Activated T-cell treated with anti-CD3 and anti-CD28 coated beads for 48 hours (primary cell): ENCODE data around the gene AMOTL2.

ENCODE experiments used
- DNase-seq: peaks from one replicate; pipeline ENCODE4 v3.0.0-alpha.2; 2020; ENCODE audit warnings: low read depth

Gene AMOTL2

GRCh38 chr3:134333522-134334181, 40.6 kb downstream of the AMOTL2 start:
- no peak for DNase-seq

GRCh38 chr3:134332344-134332743, 41.9 kb downstream of the AMOTL2 start:
- DNase-seq: no peak

- no peak for DNase-seq
Observed at GRCh38 chr3:134331811-134332199, 42.4 kb downstream of the AMOTL2 start.

GRCh38 chr3:134330883-134331810, 43.1 kb downstream of the AMOTL2 start:
- DNase-seq: no peak

- DNase-seq: no peak
Observed at GRCh38 chr3:134328846-134329245, 45.4 kb downstream of the AMOTL2 start.

- DNase-seq: no peak
Observed at GRCh38 chr3:134328147-134328591, 46.1 kb downstream of the AMOTL2 start.

GRCh38 chr3:134327594-134327975, 46.7 kb downstream of the AMOTL2 start:
- no peak for DNase-seq

- no peak for DNase-seq
Observed at GRCh38 chr3:134326760-134327593, 47.3 kb downstream of the AMOTL2 start.

GRCh38 chr3:134326126-134326525, 48.1 kb downstream of the AMOTL2 start:
- no peak for DNase-seq

GRCh38 chr3:134325706-134326105, 48.5 kb downstream of the AMOTL2 start:
- no peak for DNase-seq

GRCh38 chr3:134325061-134325705, 49.1 kb downstream of the AMOTL2 start:
- no peak for DNase-seq

GRCh38 chr3:134323966-134324962, 50.0 kb downstream of the AMOTL2 start:
- no peak for DNase-seq

- no peak for DNase-seq
Observed at GRCh38 chr3:134322286-134322685, 52.0 kb downstream of the AMOTL2 start.

GRCh38 chr3:134320749-134321148, 53.5 kb downstream of the AMOTL2 start:
- DNase-seq: no peak

GRCh38 chr3:134319931-134320330, 54.3 kb downstream of the AMOTL2 start:
- DNase-seq: no peak

- DNase-seq: no peak
Observed at GRCh38 chr3:134318166-134318565, 56.1 kb downstream of the AMOTL2 start.

- DNase-seq: no peak
Observed at GRCh38 chr3:134317106-134317947, 56.9 kb downstream of the AMOTL2 start.

GRCh38 chr3:134315286-134316106, 58.8 kb downstream of the AMOTL2 start:
- DNase-seq: no peak
